Neural cell (in vitro differentiated cells): ENCODE results near the gene PHF24.

Source experiments
- CTCF ChIP-seq: fragments of 450-650 bp; IDR thresholded peaks from 2 replicates; pipeline ENCODE4 v1.5.1; 2014; ENCODE audit warnings: antibody characterized with exemption, mild to moderate bottlenecking, moderate library complexity; ENCODE audit not compliant: poor library complexity, severe bottlenecking
- EP300 ChIP-seq: fragments of 450-650 bp; conservative IDR thresholded peaks from 2 replicates; pipeline ENCODE4 v1.6.1; 2014; ENCODE audit warnings: antibody characterized with exemption, mild to moderate bottlenecking, moderate library complexity; ENCODE audit not compliant: poor library complexity, severe bottlenecking
- EZH2 ChIP-seq: fragments of 200-600, 300-800 bp; shearing (Covaris generic), sonication (generic); IDR thresholded peaks from 2 replicates; pipeline ENCODE4 v1.6.1; 2014; ENCODE audit warnings: antibody characterized with exemption, low read length, borderline replicate concordance, mild to moderate bottlenecking; ENCODE audit not compliant: insufficient read depth, poor library complexity, severe bottlenecking
- POLR2AphosphoS5 ChIP-seq: IDR thresholded peaks from 2 replicates; pipeline ENCODE4 v1.6.1; 2012
- RAD21 ChIP-seq: fragments of 450-650 bp; conservative IDR thresholded peaks from 2 replicates; pipeline ENCODE4 v1.6.1; 2014; ENCODE audit warnings: antibody characterized with exemption, mild to moderate bottlenecking, moderate library complexity
- SMC3 ChIP-seq: fragments of 450-650 bp; conservative IDR thresholded peaks from 2 replicates; pipeline ENCODE4 v1.6.1; 2014; ENCODE audit warnings: antibody characterized with exemption, mild to moderate bottlenecking, moderate library complexity; ENCODE audit not compliant: poor library complexity
- TAF1 ChIP-seq: IDR thresholded peaks from 2 replicates; pipeline ENCODE4 v1.6.1; 2012; ENCODE audit warnings: low read depth
- TF ChIP-seq, protein P1 (sequence below): IDR thresholded peaks from 2 replicates; pipeline ENCODE4 v1.6.1; 2012; ENCODE audit warnings: borderline replicate concordance

GRCh38 chr9:34928921-34929320, 29.2 kb upstream of the PHF24 start:
- TF ChIP-seq CTCF (no peak), EP300 (no peak), TAF1 (no peak), POLR2AphosphoS5 (no peak), EZH2 (no peak), SMC3 (no peak), RAD21 (no peak)
- TF ChIP-seq, protein P1, sequence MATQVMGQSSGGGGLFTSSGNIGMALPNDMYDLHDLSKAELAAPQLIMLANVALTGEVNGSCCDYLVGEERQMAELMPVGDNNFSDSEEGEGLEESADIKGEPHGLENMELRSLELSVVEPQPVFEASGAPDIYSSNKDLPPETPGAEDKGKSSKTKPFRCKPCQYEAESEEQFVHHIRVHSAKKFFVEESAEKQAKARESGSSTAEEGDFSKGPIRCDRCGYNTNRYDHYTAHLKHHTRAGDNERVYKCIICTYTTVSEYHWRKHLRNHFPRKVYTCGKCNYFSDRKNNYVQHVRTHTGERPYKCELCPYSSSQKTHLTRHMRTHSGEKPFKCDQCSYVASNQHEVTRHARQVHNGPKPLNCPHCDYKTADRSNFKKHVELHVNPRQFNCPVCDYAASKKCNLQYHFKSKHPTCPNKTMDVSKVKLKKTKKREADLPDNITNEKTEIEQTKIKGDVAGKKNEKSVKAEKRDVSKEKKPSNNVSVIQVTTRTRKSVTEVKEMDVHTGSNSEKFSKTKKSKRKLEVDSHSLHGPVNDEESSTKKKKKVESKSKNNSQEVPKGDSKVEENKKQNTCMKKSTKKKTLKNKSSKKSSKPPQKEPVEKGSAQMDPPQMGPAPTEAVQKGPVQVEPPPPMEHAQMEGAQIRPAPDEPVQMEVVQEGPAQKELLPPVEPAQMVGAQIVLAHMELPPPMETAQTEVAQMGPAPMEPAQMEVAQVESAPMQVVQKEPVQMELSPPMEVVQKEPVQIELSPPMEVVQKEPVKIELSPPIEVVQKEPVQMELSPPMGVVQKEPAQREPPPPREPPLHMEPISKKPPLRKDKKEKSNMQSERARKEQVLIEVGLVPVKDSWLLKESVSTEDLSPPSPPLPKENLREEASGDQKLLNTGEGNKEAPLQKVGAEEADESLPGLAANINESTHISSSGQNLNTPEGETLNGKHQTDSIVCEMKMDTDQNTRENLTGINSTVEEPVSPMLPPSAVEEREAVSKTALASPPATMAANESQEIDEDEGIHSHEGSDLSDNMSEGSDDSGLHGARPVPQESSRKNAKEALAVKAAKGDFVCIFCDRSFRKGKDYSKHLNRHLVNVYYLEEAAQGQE: no peak
